Body of pancreas (tissue), 4 donors: ENCODE results near the gene ABLIM3.

Experiments used
- POLR2A ChIP-seq, 3 donors: fragments of 450-650 bp; IDR thresholded peaks; one replicate each; pipeline ENCODE4 v1.6.1; 2016; ENCODE audit warnings: antibody characterized with exemption in 3 of 3, mild to moderate bottlenecking in 2 of 3
- TF ChIP-seq, protein P1 (sequence below), 7 experiments: fragments of 450-650 bp in 4 of 7; fragments of 200-600 bp in 3 of 7; sonication (generic) in 3 of 7; IDR thresholded peaks; one replicate each; pipeline ENCODE4 v1.5.1; 2016 to 2019; ENCODE audit warnings: antibody characterized with exemption in 7 of 7

DNA sequence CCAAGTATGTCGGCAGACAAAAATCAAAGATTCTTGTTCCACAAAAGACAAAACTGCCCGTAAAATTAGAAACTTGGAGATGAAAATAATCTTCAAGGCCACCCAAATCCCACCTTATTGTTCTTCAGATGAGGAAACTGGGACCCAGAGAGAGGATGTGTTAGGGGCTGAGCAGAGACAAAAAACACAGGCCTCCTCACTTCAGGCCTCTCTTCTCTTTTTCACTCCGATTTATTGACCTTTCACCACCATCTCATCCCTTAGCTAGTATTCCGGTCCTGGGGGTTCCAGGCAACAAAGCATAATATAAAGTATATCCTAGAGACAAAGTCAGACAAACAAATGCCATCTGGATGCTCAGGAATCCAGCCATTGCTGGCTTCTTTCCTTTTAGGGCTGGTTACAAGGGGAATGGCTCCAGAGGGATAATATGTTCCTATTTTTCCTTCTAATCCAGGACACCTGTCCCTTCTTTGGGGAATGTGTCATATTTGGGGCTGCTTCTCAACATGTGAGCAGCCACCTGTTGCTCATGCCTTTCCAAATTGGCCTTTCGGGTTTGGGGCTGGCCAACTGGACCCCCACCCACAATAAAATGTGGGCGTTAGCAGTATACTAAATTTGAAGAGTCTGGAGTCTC, 88.1 kb downstream of the ABLIM3 start:
- TF ChIP-seq, protein P1, sequence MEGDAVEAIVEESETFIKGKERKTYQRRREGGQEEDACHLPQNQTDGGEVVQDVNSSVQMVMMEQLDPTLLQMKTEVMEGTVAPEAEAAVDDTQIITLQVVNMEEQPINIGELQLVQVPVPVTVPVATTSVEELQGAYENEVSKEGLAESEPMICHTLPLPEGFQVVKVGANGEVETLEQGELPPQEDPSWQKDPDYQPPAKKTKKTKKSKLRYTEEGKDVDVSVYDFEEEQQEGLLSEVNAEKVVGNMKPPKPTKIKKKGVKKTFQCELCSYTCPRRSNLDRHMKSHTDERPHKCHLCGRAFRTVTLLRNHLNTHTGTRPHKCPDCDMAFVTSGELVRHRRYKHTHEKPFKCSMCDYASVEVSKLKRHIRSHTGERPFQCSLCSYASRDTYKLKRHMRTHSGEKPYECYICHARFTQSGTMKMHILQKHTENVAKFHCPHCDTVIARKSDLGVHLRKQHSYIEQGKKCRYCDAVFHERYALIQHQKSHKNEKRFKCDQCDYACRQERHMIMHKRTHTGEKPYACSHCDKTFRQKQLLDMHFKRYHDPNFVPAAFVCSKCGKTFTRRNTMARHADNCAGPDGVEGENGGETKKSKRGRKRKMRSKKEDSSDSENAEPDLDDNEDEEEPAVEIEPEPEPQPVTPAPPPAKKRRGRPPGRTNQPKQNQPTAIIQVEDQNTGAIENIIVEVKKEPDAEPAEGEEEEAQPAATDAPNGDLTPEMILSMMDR (IDR thresholded peaks at IDR 0.05) = no peak
- no peak for TF ChIP-seq POLR2A (IDR thresholded peaks at IDR 0.05)
